Lower lobe of right lung (tissue), 2 donors: Measurements from ENCODE around the gene AGAP5. TPM values are rescaled to one million over a fixed set of nuclear protein-coding genes. Genes with fewer than 3 reads are reported as not detected.

Source experiments
- ATAC-seq, 2 donors: fragments of 200-7000 bp; cut with Tn5 transposase; one replicate each; pipeline ENCODE4 v1.9.1; 2020 to 2022; ENCODE audit warnings: mild to moderate bottlenecking in 2 of 2, moderate library complexity in 2 of 2
- DNase-seq: peaks from one replicate; pipeline ENCODE4 v3.0.0-alpha.2; 2020
- H3K27ac ChIP-seq: fragments of 200-600 bp; one replicate; pipeline ENCODE4 v1.8.0; 2022
- H3K27me3 ChIP-seq: fragments of 200-600 bp; one replicate; pipeline ENCODE4 v1.8.0; 2022; ENCODE audit warnings: low read depth
- H3K36me3 ChIP-seq: fragments of 200-600 bp; one replicate; pipeline ENCODE4 v1.8.0; 2022; ENCODE audit warnings: mild to moderate bottlenecking
- H3K4me1 ChIP-seq: fragments of 200-600 bp; one replicate; pipeline ENCODE4 v1.8.0; 2022
- H3K4me3 ChIP-seq: fragments of 200-600 bp; one replicate; pipeline ENCODE4 v1.8.0; 2022; ENCODE audit warnings: mild to moderate bottlenecking
- H3K9me3 ChIP-seq: fragments of 200-600 bp; one replicate; pipeline ENCODE4 v1.8.0; 2022
- CTCF ChIP-seq: fragments of 200-600 bp; IDR thresholded peaks from one replicate; pipeline ENCODE4 v1.8.0; 2022; ENCODE audit warnings: antibody characterized with exemption, mild to moderate bottlenecking
- intact Hi-C: fragments of 100-400 bp; cut with DNase I; formaldehyde crosslinking; loops from one replicate; pipeline ENCODE4 v1.11.0; 2022
- total RNA-seq: library from RNA; stranded (reverse); fragmentation: NEBNext Ultra II Directional; extraction: Animal tissue kit (Norgen Biotek cat#: 25700); gene quantifications from one replicate; pipeline ENCODE4 v1.2.1, GENCODE V29; 2021
- donor health status: DM: no; HTN: yes; CAD: no; lungs with severe emphysema.

Gene AGAP5
- total RNA-seq, 1 donor from 2014 or later: 9.1 TPM

GRCh38 chr10:73734796-73735305 is 36.9 kb upstream of the AGAP5 start:
- Histone ChIP-seq H3K4me1 (peaks cover 24% of the 10 kb centered on the region), H3K36me3 (peaks cover 54% of the 10 kb centered on the region), H3K4me3 (no peak overlapping the region), H3K27me3 (no peaks in the 10 kb centered on the region), H3K9me3 (no peaks in the 10 kb centered on the region), H3K27ac (no peak overlapping the region)
- TF ChIP-seq CTCF: no peak
- intact Hi-C loops: no loop called here
- no peak for ATAC-seq
- DNase-seq: no peak

GRCh38 chr10:73734028-73734720 is 36.3 kb upstream of the AGAP5 start:
- intact Hi-C loops: no loop called here
- H3K27me3 ChIP-seq: no peaks in the 10 kb centered on the region
- H3K4me1 ChIP-seq: peaks cover 28% of the 10 kb centered on the region
- H3K36me3 ChIP-seq: peaks cover 49% of the 10 kb centered on the region
- H3K9me3 ChIP-seq: no peaks in the 10 kb centered on the region
- no peak overlapping the region for H3K4me3 ChIP-seq
- DNase-seq: no peak
- no peak for ATAC-seq
- H3K27ac ChIP-seq: no peak overlapping the region
- TF ChIP-seq CTCF: no peak

- Histone ChIP-seq H3K4me3 (no peak overlapping the region), H3K27me3 (no peaks in the 10 kb centered on the region), H3K4me1 (peaks cover 31% of the 10 kb centered on the region), H3K27ac (no peak overlapping the region), H3K9me3 (no peaks in the 10 kb centered on the region), H3K36me3 (peaks cover 50% of the 10 kb centered on the region)
- no peak for ATAC-seq
- TF ChIP-seq CTCF: no peak
- DNase-seq: no peak
- intact Hi-C loops: no loop called here
Observed at GRCh38 chr10:73732931-73733623, 35.2 kb upstream of the AGAP5 start.

GRCh38 chr10:73732426-73732825 is 34.5 kb upstream of the AGAP5 start:
- H3K9me3 ChIP-seq: no peaks in the 10 kb centered on the region
- no peak overlapping the region for H3K27ac ChIP-seq
- intact Hi-C loops: no loop called here
- no peak overlapping the region for H3K4me3 ChIP-seq
- H3K36me3 ChIP-seq: peaks cover 50% of the 10 kb centered on the region
- no peaks in the 10 kb centered on the region for H3K27me3 ChIP-seq
- DNase-seq (no peak), ATAC-seq (no peak)
- no peak for TF ChIP-seq CTCF
- H3K4me1 ChIP-seq: peaks cover 31% of the 10 kb centered on the region

- H3K36me3 ChIP-seq: peaks cover 51% of the 10 kb centered on the region
- DNase-seq: no peak
Observed at GRCh38 chr10:73731588-73732375, 33.9 kb upstream of the AGAP5 start.

More at GRCh38 chr10:73731588-73732375, 33.9 kb upstream of the AGAP5 start:
- Histone ChIP-seq H3K27me3 (no peaks in the 10 kb centered on the region), H3K9me3 (no peaks in the 10 kb centered on the region), H3K4me3 (peak overlapping the region; percentile 85), H3K27ac (peak overlapping the region; percentile 89), H3K4me1 (peaks cover 31% of the 10 kb centered on the region)
- intact Hi-C loops: no loop called here
- no peak for TF ChIP-seq CTCF
- no peak for ATAC-seq
